GM12801 (cell line): Measurements from ENCODE around the gene LUM.

Source experiments
- CTCF ChIP-seq: IDR thresholded peaks from one replicate; pipeline ENCODE4 v1.5.1; 2011; ENCODE audit warnings: control low read depth; ENCODE audit not compliant: insufficient read length; ENCODE audit errors: extremely low read depth

Gene LUM

DNA sequence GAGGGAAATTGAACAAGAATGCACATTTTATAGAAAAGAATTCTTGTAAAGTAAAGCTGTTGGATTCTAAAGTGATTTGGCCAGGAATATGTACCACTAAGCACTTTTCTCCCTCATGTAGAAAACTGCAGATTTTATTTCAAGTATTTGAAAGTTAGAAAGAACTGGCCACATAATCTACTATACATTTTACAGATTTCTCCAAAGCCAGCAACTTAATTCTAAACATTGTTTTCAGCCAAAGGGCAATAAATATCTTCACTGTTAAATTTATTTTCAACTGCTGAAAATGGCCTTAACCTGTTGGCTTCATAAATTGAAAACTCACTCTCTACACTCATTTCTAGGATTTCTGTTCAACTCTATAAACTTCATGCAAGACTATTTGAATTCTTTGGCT, 37.9 kb downstream of the LUM start:
- no peak for TF ChIP-seq CTCF

- no peak for TF ChIP-seq CTCF
Observed at GRCh38 chr12:91072931-91073330, 38.4 kb downstream of the LUM start.

DNA sequence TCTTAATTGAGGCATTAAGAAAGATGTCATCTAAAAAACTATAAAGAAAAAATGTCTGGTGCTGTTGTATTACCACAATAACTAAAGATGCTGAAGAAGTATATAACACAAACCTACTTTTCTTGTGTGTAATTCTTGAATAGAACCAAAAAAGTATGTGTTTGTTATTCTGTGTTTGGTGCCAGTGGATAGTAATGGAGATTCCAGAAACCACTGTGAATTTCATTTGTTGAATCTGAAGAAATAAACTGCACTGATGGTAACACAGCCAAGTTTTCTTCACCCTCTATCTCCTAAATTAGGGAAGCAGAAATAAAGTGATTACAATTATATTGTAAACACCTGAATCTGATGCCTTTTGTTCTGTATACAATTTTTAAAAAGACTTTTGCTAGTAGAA, 40.4 kb downstream of the LUM start:
- no peak for TF ChIP-seq CTCF

- no peak for TF ChIP-seq CTCF
Observed at GRCh38 chr12:91065396-91065795, 45.9 kb downstream of the LUM start.

GRCh38 chr12:91064640-91065039, 46.7 kb downstream of the LUM start:
- no peak for TF ChIP-seq CTCF

DNA sequence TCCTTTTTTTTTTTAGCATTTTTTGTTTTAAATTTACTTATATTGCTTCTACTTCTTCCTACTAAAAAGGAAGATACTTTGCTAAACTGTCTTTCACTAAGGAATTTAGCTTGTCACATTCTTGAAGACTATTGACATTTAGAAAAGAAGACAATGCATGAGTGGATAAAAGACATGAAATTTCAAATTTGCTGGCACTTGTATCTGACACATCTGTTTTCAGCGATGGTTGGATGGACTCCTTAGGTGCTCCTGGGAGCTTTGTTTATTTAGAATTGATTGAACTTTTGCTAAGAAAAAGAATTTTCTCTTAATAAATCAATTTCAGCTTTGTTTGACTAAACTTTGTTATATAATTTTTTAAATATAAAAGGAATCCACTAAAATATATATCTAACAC, 50.2 kb downstream of the LUM start:
- no peak for TF ChIP-seq CTCF

DNA sequence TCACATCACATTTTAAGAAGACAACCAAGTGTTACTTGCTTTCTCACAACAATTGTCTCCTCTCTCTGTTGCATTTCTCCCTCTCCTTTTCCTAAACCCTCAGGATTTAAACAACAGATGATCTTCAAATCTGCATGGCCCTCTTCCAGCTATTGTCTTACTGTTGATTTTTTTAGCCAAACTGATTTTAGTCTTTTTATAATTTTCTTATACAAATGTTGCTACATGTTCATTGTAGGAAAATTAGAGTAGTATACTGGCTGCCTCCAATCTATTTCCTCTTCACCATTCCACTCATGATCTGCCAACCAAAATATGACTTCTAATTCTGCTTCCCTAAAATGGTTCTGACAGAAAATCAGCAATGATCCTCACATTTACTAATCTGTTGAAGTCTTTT, 52.1 kb downstream of the LUM start:
- no peak for TF ChIP-seq CTCF

DNA sequence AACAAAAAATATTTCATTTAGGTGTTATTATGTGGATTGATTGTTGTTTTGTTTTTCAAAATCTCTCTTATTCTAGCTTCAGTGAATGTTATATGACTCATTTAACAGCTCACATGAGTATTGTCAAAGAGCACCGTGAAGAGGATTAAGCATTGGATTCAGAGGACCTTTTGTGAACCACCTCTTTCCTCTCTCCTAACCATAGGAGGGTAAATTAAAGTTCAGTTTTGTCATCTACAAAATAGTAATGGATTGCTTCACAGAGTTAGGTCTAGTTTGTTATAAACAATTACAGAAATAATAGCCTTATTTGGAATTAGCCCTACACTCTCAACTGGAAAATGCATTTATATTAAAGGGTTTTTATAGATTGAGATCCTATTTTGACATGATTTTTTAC, 52.5 kb downstream of the LUM start:
- no peak for TF ChIP-seq CTCF
